GM18951 (cell line): Measurements from ENCODE around the gene POFUT2.

ENCODE experiments used
- POLR2A ChIP-seq: IDR thresholded peaks from 4 replicates; pipeline ENCODE4 v1.6.1; 2011; ENCODE audit warnings: mild to moderate bottlenecking; ENCODE audit not compliant: insufficient read length, insufficient read depth; ENCODE audit errors: extremely low read depth
- in situ Hi-C: fragments of 300-500 bp; cut with MboI; formaldehyde crosslinking; loops from one replicate; pipeline ENCODE4 v1.12.0; 2022; ENCODE audit warnings: low sequenced_read_pairs, mixed read lengths, inconsistent platforms; ENCODE audit not compliant: unreplicated experiment

Gene POFUT2

GRCh38 chr21:45283611-45284455, 3.9 kb downstream of the POFUT2 start:
- in situ Hi-C loops: no loop called here
- no peak for TF ChIP-seq POLR2A

GRCh38 chr21:45283035-45283610, 4.6 kb downstream of the POFUT2 start:
- in situ Hi-C loops: no loop called here

GRCh38 chr21:45282283-45283034, 5.2 kb downstream of the POFUT2 start:
- in situ Hi-C loops: no loop called here
- no peak for TF ChIP-seq POLR2A

More at GRCh38 chr21:45283035-45283610, 4.6 kb downstream of the POFUT2 start:
- TF ChIP-seq POLR2A: no peak

GRCh38 chr21:45281411-45282282, 6.0 kb downstream of the POFUT2 start:
- TF ChIP-seq POLR2A: no peak
- in situ Hi-C loops: no loop called here

GRCh38 chr21:45280969-45281368, 6.7 kb downstream of the POFUT2 start:
- TF ChIP-seq POLR2A: no peak
- in situ Hi-C loops: no loop called here

GRCh38 chr21:45280178-45280821, 7.4 kb downstream of the POFUT2 start:
- no peak for TF ChIP-seq POLR2A
- in situ Hi-C loops: no loop called here

- TF ChIP-seq POLR2A: no peak
- in situ Hi-C loops: no loop called here
These were observed 8.1 kb downstream of the POFUT2 start for GRCh38 chr21:45279446-45280177.

GRCh38 chr21:45278156-45278911, 9.4 kb downstream of the POFUT2 start:
- TF ChIP-seq POLR2A: no peak
- in situ Hi-C loops: no loop called here

GRCh38 chr21:45277101-45278045, 10.3 kb downstream of the POFUT2 start:
- no peak for TF ChIP-seq POLR2A
- in situ Hi-C loops: no loop called here

GRCh38 chr21:45276596-45276995, 11.1 kb downstream of the POFUT2 start:
- TF ChIP-seq POLR2A: no peak
- in situ Hi-C loops: no loop called here
